GM18517 (cell line): ENCODE measurements around the gene DMBX1.

Experiments
- ATAC-seq: cut with Tn5 transposase; IDR thresholded peaks from one replicate; pipeline ENCODE4 v1.9.1; 2021; ENCODE audit warnings: mild to moderate bottlenecking, moderate library complexity; ENCODE audit not compliant: unreplicated experiment

Gene DMBX1

DNA sequence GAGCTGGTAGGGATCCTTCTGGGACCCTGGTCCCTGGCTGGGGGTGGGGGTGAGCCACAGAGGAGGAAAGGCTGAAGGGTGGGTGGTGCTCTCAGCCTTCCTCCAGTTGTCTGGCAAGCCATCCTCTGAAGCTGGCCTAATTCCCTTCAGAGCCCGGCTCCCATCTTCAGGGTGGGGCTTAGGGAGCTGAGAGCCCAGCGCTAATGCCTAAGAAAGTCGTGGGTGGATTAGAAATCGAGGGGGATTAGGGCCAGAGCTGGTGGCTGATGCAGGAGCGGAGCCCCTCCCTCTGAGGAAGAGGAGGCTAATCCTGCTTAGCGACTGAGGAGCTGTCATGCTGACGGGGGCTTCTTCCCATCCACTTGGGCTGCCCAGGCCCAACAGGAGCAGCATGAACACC is 30.8 kb upstream of the DMBX1 start:
- no peak for ATAC-seq

DNA sequence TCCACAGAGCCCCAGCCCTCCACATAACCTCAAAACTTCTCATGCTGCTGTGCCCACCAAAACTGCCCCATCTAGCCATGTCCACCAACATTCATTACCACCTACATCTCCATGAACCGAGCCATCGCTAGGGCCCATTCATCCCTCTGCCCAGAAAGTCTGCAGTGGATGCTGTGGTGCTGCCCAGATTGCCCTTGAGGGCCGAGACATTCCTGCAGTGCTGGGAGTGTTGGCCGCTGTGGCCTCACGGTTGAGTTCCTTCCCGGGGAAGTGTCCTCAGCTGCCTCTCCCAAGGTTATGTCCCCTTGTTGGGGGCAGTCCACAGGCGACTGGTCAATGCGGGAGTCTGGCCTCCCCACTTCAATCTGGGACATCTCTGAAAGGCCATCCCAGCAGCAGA is 30.3 kb upstream of the DMBX1 start:
- no peak for ATAC-seq

DNA sequence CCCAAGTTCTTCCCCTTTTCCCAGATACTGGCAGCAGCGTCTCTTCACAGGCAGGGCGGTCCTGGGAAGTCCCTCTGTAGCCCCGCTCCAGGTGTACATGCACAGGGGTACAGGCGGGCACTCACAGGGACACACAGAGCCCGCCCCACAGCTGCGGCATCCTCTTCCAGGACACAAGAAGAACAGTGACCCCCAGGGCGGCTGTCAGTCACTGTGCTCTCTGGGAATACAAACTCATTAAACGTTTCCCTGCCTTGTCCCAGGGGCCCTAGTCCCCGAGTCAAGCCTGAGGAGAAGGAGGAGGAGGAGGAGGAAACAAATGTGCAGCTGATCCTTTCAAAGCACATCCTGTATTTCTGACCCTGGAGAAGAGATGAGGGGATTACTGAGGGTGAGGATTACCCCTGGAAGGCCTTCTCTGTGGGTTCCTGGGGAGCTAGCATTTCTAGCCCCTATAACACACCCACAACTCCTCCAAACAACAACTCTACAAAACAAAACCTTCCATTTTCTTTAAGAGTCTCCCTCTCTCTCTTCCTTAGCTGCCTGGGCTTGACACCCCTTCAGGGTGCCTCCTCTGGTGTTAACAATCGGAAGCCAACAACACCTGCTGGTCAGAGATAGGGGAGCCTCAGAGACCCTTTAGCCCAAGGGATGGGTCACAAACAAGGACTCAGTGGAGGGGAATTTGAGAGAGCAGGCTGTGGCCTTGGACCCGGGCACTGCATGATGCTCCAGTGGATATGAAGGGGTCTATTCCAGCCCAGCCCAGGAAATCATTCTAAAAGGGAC is 28.4 kb upstream of the DMBX1 start:
- ATAC-seq: no peak

DNA sequence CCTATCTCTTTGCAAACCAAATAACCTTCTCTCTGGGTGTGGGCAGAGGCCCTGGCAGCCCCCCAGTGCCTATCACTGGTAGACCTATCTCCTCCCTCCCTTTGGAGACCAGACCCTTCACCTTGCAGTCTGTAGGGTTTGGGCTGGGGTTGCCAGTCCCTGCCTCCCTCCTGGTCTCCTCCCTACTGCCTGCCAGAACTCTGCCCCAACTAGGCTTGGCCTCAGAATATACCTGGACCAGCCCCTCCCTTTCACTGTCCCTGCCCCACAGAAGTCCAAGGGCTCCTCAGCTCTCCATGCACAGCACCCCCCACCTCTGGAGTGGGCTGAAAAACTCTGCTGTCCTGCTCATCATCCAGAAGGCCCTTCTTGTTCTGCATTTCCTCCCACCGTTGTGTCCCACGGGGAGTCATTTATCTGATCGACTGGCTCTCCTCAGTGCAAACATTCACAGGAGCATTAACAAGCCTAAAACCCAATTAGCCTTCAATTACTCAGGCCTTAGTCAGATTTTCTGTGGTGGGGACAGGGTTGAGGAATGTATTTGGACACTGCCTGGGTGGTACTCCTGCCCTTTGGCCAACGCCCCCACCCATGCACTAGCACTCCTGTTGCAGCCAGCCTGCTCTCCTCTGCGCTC is 27.7 kb upstream of the DMBX1 start:
- ATAC-seq: no peak

DNA sequence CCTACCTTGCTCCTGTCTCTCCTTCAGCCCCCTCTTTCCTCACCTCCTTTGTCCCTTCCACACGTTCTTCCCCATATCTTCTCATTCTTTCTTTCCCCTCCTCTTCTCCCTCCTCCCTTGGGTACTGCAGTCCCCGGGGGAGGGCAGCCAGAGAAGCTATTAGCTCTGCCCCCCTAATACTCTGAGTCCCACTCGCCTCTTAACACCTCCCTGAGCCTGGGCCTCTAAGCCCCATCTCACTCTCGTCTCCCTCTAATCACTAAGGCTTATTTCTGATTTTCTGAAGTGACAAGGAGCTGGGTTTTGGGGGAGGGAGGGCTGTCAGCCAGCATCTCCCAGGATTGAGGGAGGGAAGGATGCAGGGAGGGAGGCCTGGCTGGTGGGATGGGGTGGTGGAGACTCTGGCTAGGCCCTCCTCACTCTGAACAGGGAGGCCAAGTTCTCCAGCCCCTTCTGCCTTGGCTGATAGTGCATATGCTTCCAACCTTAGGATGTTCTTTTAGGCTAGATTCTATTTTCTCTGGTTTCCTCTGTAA is 25.6 kb upstream of the DMBX1 start:
- no peak for ATAC-seq

DNA sequence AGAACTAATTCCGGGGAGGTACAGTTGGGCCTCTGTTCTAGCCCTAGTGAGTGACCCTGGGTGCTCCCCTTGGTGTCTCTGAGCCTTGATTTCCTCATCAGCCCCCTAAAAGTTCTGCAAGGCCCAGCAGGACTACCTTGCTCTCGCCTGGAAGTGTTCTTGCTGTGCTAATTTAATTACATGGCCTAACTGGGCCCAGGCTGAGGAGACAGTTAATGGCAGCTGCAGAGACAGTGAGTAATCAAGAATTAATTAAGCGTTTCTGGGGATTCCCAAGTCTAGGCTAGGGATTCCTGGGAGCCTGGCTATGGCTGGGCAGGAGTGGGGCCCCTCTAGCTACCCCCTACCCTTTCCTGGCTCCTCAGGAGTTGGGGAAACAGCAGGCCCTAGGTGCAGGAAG is 24.7 kb upstream of the DMBX1 start:
- no peak for ATAC-seq

DNA sequence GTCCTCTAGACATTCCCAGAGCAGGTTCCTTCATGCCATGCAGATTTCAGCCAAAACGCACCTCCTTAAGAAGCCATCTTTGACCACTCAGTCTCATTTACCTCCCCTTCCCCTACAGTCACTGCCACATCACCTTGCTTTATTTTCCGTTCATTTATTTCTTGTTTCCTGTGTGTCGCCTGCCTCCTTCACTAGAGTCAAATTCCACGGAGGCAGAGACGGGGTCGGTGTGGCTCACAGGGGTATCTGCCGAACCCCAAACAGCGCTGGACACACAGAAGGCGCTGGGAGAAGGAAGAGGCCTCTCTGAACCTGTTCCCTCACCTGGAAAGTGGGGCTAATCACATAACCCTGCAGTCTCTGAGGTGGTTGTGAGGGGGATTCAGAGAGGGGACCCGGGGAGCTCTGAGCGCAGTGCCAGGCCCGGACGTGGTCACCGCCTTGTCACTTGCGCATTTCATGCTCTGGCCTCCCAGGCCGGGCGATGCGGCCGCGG is 23.6 kb upstream of the DMBX1 start:
- no peak for ATAC-seq

DNA sequence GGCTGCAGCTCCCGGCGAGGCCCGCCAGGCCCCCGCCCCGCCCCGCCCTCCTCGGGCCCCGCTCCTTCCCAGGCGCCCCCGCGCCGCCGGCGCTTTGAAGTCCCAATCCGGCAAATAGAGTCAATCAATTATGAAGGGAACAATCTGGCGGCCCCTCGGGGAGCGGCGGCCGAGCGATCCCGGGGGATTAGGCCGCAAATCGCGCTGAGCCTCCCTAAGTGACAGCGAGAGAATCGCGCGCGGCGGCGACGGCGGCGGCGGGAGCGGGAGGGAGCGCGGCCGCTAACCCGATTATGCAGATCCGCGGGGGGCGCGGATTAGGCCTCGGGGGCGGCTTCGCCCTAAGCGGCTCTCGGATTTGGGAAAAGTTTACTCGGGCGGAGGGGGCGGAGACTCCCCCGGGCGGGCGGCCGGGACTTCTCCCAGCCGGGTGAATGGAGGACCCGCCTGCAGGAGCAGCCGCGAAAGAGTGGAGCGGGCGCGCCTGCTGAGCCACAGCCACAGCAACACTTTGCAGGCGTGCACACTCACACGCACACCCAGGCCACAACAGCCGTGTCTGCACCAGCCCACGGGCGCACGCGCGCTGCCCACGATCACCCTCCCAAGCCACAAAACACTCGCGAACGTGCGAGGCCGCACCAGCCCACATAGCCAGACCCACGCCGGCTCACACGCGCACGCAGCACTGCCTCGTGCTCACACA is 23.0 kb upstream of the DMBX1 start:
- ATAC-seq: no peak

DNA sequence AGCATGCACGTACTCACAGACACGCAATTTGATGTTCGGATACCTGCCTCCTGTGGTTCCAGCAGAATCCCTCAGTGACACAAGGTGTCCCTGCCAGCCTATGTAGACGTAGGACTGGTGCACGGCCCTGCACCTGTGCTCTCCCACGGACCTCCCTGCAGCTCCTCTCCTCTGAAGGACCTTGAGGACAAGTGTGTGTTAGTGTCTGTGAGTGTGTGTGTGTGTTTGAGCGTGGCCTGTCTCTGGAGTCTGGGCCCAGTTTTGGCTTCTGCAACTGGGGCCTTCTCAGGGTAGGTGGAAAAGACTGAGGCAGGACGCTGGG is 22.5 kb upstream of the DMBX1 start:
- ATAC-seq: no peak

DNA sequence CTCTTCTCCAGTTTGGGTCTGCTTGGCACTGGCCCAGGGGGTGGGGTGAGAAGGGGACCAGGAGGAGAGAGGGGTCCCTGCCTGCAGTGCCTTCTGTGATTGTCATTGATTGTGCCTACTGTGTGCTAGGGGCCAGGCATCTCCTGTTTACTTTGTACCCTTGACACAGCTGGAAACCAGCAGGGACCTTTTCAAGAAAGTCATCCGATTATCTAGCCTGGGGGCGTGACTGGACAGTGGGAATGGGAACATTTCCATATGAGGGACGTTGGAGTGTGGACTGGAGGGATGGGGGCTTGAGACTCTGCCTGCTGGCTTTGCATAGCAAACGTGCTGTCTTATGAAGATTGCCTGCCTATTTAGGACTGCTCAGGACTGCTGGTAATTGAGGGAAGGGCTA is 19.8 kb upstream of the DMBX1 start:
- no peak for ATAC-seq

DNA sequence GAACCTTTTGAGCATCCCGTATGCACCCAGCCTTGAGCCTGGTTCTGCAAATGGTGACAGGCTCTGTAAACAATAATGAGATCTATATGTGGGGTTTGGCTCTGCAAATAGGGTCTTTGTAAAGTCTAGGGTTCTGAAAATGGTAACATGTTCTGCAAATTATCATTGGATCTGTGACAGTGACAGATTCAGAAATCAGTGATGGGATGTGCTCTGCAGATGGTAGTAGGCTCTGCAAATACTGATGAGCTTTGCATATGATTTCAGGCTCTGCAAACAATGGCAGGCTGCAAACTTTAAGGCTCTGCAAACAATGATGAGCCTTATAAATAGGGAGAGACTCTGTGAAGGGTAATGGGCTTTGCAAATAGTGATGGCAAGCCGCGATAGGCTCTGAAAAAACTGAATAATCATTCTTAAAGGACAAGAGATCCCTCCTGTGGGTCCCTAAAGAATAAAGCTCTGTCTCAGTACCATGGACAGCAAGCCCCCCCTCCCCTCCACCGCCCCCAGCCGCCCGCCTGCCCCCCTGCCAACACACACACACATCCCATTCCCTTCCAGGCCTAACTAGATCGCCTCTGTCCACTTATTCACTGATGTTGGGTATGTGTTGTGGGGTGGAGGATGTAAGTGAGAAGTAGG is 17.7 kb upstream of the DMBX1 start:
- no peak for ATAC-seq

DNA sequence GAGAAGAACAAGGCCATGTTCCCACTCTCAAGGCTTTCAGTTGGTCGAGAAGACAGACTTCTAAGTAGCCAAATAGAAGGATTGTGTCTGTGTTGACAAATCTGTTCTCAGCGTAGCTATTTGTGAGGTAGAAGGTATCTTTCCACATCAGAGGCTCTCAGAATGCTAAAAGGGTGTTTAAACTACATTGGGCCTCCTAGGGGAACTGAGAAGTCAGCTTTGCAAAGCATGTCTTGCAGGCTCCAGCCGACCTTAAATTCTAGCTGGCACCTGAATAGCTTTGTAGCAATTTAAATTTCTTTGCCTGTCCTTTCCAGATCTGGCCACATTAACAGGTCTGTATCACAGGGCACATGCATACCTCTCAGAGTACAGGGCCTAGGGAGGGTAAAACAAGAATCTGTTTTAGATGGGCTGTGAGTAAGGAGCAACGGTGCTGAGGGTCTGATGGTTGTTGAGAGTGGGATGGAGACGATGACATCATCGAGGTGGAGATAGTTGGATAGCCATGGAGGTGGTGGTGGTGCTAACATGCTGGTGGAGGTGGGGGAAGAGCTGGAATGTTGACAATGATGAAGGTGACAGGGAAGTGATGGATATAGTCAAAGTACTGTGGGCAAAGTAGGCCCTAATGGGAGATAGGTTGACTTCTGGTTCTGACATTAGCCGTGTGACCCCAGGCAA is 17.0 kb upstream of the DMBX1 start:
- ATAC-seq: no peak

DNA sequence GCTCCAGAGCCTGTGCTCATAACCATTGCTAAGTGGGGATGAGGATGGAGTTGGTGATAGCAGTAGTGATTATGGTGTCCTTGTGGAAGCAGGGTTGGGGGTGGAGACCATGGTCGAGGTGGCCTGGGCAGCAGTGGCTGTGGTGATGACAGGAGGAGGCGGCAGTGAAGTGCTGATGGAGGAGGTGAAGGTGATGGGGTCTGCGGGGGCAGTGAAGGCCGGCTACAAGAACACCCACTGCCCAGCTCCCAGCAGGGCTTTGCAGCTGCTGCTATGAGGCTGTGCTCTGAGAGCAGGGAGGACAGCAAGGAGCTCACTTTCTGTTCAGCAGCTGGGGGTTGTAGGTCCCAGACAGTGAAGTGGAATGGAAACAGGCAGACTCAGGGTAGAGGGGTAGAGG is 15.6 kb upstream of the DMBX1 start:
- no peak for ATAC-seq

DNA sequence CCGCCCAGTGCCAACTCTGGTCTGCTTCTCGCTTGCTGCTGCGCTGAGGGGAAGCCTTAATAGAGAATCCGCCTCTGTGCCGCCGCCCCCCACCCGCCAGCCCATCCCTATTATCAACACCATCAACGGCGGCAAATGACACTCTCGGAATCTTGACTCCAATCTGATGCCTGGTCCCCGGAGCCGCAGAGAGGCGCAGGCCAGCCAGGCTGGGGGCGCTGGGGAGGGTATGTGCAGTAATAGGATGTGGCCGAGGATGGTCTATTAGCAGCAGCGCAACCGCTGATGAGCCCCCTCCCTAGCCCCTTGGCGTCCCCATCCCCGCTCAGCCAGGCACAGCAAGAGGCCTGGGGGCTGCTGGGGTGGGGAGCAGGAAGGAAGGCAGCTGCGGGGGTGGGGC is 15.1 kb upstream of the DMBX1 start:
- no peak for ATAC-seq

DNA sequence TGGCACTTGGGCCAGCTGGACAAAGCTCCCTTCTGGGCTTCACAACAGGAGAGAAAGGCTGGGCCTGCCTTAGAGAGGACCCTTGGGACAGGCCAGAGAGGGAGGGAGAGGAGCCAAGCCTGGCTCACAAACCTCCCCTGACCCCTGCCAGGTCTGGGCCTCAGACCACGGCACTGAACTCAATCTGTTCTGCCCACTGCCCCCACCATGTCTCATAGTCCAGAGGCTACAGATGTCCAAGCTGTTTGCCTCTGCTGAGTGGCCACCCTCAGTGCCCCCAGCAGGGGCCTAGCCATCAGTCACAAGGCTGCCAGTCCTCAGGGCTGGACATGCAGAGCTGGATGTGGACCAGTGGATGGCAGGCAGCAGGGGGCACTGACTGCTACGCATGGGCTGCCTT is 13.0 kb upstream of the DMBX1 start:
- ATAC-seq: no peak

DNA sequence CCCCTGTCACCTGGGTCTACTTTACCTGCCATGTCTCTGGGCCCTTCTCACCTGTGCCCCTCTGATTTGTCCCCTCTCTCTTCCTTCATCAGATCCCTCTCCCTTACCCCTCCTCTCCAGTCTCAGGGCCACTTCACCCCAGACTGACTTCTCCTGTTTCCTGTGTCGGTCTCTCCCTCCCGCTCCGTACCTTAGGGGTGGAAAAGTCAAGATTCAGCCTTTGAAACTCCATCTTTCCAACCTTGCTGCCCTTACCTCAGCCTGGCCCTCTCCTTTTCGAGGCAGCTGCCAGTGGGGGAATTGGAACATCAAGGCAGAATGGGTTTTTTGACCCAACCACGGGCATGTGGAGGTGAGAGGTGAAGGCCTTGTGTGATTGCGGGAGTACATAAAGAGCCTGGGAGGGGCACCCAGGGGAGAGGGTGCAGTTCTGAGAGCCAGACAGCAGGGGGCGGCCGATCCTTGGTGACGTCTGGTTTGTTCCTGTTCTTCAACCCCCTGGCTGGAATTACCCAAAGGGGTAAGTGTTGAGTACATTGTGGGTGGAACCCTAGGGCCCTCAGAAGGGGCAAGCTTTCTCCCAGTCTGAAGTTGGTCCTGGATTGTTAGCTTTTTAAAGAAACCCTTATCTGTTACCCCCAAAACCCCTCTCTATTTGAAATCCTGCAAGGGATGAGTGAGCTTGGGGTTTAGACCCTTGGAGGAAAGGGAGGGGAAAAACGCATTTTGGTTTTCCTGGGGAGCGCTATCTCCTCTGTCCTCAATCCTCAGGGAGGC is 12.3 kb upstream of the DMBX1 start:
- no peak for ATAC-seq

DNA sequence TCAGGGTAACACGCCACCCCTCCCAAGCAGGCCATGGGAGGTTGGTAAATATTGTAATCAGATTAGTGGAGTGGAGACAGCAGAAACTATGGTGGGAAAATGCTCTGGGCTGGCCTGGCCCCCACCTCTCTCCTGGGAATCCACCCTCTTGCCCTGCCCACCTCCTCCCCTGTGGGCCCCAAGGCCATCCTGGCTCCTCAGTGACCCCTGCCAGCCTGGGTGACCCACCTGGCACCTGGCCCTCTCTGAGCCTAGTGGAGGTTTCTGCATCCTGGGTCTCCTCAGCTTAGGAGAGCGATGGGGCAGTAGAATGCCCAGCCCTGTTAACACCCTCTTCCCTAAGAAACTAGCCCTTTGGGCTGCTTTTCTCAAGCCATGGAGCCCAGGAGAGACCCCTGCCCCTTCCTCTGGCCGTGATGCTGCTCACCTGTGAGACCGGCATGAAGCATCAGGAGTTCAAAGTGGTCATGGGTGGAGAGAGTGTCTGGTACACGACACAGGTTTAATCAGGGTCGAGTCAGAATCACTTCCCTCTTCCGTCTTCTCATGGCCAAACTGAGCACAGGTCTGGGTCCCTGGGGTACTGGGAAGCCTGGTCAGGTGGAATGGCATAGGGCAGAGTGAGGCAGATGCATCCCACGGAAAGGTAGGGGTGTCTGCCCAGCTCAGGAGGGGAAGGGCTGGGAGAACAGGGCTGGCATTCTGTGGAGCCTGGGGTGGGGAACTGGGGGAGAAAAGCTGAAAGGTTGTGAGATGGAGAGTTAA is 10.7 kb upstream of the DMBX1 start:
- ATAC-seq: no peak

DNA sequence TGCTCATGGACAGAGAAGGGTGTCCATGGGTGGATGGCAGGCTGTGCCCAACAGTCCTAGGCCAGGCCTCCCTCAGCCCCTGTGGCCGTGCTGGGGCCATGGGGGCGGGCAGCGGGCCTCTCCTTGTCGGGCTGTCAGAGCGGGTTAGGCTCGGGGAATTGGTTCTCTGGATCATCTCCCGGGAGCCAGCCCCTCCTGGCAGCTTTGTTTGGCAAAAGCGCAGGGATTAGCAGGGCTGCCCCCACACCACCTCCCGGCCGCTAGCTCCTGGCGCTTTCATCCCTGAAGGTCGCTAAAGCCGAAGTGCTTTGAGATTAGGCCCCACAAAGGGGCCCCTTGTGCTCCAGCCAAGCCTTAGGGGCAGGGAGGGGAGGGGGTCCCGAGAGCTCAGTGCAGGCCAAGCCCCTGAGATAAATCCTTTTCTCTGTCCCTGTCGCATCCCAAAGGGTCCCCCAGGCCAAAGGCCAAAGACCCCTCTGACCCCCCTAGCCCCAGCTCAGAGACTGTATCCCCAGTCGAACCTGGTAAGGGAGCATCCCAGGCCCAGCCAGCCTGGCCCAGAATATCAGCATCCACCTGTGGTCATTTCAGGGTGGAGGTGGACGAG is 9.8 kb upstream of the DMBX1 start:
- no peak for ATAC-seq
